Stomach smooth muscle (tissue), 2 donors: Measurements from ENCODE around the gene KIF26B.
A peak's percentile ranks its signal among the peaks of the same experiment; 100 is the strongest.

Source experiments
- H3K27ac ChIP-seq: one replicate; pipeline ENCODE4 v1.7.0; 2013; ENCODE audit warnings: mild to moderate bottlenecking, low read length, inconsistent platforms
- H3K27me3 ChIP-seq, 2 donors: one replicate each; pipeline ENCODE4 v1.7.0; 2013; ENCODE audit warnings: low read length in 2 of 2; ENCODE audit not compliant: insufficient read depth in 2 of 2, control insufficient read depth in 1 of 2
- H3K36me3 ChIP-seq, 2 donors: one replicate each; pipeline ENCODE4 v1.7.0; 2013; ENCODE audit warnings: low read length in 2 of 2; ENCODE audit not compliant: control insufficient read depth in 2 of 2, insufficient read depth in 2 of 2
- H3K4me1 ChIP-seq: one replicate; pipeline ENCODE4 v1.7.0; 2013; ENCODE audit warnings: low read length; ENCODE audit not compliant: control insufficient read depth, insufficient read depth
- H3K4me3 ChIP-seq, 2 donors: one replicate each; pipeline ENCODE4 v1.7.0; 2013; ENCODE audit warnings: low read length in 2 of 2
- H3K9ac ChIP-seq, 2 donors: one replicate each; pipeline ENCODE4 v1.7.0; 2013; ENCODE audit warnings: low read length in 2 of 2, mild to moderate bottlenecking in 1 of 2
- H3K9me3 ChIP-seq, 2 donors: one replicate each; pipeline ENCODE4 v1.7.0; 2013; ENCODE audit warnings: low read length in 2 of 2; ENCODE audit not compliant: control insufficient read depth in 2 of 2
- donor health status: healthy.
- donor health status: Pancreatic carcinoma.

KIF26B gene

DNA sequence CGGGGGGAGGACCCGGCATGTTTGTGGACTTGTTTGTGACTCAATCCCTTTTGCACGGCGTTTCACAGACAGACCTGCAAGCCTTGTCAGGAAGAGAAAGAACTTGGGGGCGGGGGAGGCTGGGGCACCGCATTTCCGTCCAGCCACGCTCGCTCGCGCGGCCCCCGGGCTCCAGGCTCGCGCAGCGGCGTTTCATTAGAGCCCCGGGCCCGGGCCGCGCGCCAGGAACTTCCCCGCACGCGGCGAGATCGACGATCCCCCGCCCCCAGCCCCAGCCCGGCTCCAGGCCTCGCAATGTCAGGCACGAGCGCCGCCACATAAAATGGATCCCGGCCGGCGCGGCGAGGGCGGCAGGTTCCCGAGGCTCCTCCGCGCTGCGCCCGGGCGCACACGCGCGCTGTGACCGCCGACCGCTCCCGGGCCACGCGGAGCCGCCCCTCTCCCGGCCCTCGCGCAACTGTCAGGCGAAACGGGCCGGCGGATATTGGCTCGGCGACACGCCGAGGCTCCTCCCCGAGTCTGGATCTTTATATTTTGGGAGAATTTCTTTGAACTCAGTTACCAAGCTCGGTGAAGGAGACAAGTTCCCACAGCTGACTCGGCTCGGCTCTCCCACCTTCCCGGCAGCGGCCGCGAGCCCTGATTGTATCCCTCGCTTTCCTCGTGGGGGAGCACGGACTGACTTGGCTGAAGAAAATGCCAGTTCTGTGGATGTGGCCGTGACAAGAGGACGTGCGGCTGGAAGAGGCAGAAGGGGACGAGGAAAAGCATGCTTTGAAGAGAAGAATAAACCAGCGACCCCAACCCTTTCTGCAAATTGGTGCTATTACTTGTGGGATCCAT lies at the start of gene KIF26B:
KIF26B (plus strand) TSS at position 557 of the 843 bp plus-strand sequence. CDS start 440 bp downstream, outside the sequence.
- Histone ChIP-seq H3K27me3 (peaks cover 16 to 42% of the 10 kb centered on the region in 2 donors), H3K27ac (no peak within 1 kb of the TSS), H3K9me3 (no peaks in the 10 kb centered on the region), H3K4me3 (peak within 1 kb of the TSS; percentile 76 to 78), H3K9ac (peak within 1 kb of the TSS in 1 of 2 donors; percentile 33), H3K36me3 (no peaks in the 10 kb centered on the region), H3K4me1 (peaks cover 40% of the 10 kb centered on the region)

DNA sequence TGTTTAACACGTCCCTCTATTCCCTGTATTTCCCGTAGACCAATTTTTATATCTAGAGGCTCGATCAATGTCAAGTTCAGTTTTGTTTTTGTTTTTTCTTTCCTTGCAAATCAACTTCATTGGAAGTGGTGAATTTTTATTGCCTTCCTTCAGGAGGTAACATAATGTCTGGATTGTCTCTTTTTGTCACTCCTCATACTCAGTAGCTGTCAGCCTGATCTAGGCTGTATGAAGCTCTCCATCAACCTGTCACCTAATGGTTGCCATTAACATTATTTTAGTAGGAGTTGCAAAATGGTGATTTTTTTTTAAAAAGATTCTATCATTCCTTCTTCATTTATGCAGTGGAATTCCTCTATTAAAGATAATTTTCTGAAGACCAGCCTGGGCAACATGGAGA lies 49.7 kb upstream of the KIF26B start:
- H3K27ac ChIP-seq, result no peak overlapping the region

DNA sequence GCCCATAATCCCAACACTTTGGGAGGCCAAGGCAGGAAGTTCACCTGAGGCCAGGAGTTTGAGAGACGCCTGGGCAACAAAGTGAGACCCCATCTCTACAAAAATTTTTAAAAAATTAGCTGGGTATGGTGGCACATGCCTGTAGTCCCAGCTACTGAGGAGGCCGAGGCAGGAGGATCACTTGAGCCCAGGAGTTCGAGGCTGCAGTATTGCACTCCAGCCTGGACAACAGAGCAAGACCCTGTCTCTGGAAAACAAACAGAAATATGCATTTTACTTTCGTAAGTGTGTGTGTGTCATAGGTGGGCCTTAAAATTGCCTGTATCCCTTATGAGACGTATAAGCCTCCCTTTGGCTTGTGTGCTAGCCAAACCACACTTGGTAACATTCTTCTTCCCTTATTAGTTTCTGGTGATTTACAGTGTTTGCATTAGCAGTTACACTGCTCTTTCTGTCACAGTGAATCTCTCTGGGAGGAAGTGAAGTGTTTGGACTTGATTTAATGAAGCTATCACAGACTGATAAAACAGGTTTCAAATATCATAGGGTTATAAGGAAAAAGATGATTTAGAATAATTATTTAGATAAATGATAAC lies 48.9 kb upstream of the KIF26B start:
- Histone ChIP-seq H3K4me1 (no peaks in the 10 kb centered on the region), H3K27me3 (no peaks in the 10 kb centered on the region), H3K9me3 (no peaks in the 10 kb centered on the region), H3K36me3 (no peaks in the 10 kb centered on the region), H3K9ac (no peak overlapping the region), H3K27ac (no peak overlapping the region), H3K4me3 (no peak overlapping the region)

More for the DNA sequence above, 49.7 kb upstream of the KIF26B start:
- Histone ChIP-seq H3K9me3 (no peaks in the 10 kb centered on the region), H3K27me3 (no peaks in the 10 kb centered on the region), H3K9ac (no peak overlapping the region), H3K4me1 (no peaks in the 10 kb centered on the region), H3K36me3 (no peaks in the 10 kb centered on the region), H3K4me3 (no peak overlapping the region)

DNA sequence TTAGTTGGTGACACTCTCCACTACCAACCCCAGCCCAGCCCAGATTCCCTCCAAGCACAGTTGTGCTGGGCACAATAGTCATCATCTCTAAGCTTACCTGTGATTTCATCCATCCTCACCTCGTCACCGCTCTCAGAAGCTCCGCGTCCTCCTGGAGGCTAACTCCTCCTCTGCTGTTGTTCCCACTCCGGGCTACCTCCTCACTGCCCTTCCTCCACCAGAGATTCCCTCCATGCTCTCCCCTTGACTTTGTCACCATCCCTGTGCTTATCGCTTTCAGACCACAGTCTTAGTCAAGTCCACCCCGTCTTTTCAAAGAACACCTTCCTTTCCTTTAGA lies 47.0 kb upstream of the KIF26B start:
- Histone ChIP-seq H3K4me1 (no peaks in the 10 kb centered on the region), H3K4me3 (no peak overlapping the region), H3K9me3 (no peaks in the 10 kb centered on the region), H3K9ac (no peak overlapping the region), H3K27ac (no peak overlapping the region), H3K27me3 (no peaks in the 10 kb centered on the region), H3K36me3 (no peaks in the 10 kb centered on the region)

DNA sequence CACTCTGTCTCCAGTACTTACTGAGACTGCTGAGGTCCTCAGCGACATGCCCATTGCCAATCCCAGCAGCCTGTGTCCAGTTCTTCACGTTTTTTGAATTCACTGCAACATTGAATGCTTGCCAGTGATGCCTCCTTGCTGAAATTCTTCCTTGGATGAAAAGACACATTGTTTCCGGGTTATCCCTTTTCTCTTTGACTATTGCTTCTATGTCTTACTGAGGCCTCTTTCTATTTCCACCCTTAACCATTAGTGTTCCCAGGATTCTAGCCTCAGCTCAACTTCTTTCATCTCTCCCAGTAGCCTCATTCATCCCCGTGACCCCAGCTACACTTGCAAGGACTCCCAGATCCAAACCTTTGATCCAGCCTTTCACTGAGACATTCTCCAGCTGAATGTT lies 46.5 kb upstream of the KIF26B start:
- Histone ChIP-seq H3K27me3 (no peaks in the 10 kb centered on the region), H3K4me1 (no peaks in the 10 kb centered on the region), H3K9ac (no peak overlapping the region), H3K4me3 (no peak overlapping the region), H3K36me3 (no peaks in the 10 kb centered on the region), H3K9me3 (no peaks in the 10 kb centered on the region), H3K27ac (no peak overlapping the region)

DNA sequence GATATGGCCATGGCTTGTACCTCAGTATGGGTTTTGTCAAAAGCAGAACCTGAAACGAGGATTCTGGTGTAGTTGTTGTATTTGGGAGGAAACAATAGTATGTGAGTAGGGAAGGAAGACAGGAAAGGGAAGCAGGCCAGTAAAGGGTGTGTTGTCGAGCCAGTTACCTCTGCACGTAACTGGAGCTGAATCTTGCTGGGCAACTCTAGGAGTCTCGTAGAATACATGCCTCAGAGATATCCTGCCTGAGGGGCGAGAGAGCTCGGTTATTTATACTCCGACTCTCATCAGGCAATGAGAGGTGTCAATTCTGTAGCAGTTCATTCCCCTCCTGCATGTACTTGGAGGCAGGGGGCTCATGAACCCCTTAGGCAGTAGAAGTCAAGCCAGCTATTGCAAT lies 45.9 kb upstream of the KIF26B start:
- no peak overlapping the region for H3K4me3 ChIP-seq
- no peaks in the 10 kb centered on the region for H3K36me3 ChIP-seq
- no peaks in the 10 kb centered on the region for H3K4me1 ChIP-seq
- H3K9me3 ChIP-seq, result no peaks in the 10 kb centered on the region
- H3K27me3 ChIP-seq, result no peaks in the 10 kb centered on the region
- H3K27ac ChIP-seq, result no peak overlapping the region
- no peak overlapping the region for H3K9ac ChIP-seq

DNA sequence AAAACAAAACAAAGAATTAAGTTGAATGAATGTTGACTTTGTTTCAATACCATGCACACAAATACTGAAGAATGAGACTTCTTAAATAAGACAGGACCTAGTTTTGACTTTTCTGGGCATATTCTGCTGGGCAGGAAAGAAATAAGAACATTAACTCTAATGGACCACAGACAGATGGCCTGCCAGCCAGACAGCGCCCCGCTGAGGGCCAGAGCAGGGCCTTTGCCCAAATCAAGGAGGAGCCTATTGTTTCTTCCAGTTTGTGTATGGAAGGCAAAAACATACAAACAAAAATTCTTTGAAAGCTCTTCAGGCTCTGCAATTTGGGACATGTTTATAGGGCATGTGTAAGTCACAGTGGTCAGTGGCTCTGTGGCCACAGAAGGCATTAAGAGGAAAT lies 44.4 kb upstream of the KIF26B start:
- Histone ChIP-seq H3K9ac (no peak overlapping the region), H3K27me3 (no peaks in the 10 kb centered on the region), H3K27ac (no peak overlapping the region), H3K36me3 (no peaks in the 10 kb centered on the region), H3K4me3 (no peak overlapping the region), H3K4me1 (no peaks in the 10 kb centered on the region), H3K9me3 (no peaks in the 10 kb centered on the region)

DNA sequence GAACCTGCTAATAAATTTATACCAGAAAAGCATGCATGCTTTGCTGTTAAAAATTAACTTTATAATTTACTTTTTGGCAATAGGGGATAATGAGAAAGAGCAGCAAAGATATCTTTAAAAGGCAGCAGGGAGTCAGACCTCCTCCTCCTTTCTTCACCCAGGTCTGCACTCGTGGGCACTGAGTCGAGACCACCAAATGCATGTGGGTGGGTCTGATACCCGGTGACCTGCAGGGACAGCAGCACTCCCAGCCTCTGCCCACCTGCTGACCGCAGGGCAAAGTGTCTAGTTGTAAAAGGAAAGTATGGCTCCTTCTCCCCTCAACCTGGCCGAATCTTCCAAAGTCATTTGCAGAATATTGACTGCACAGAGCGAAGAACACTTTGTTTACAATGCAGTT lies 43.7 kb upstream of the KIF26B start:
- Histone ChIP-seq H3K4me3 (no peak overlapping the region), H3K4me1 (no peaks in the 10 kb centered on the region), H3K27ac (no peak overlapping the region), H3K9ac (no peak overlapping the region), H3K27me3 (no peaks in the 10 kb centered on the region), H3K9me3 (no peaks in the 10 kb centered on the region), H3K36me3 (no peaks in the 10 kb centered on the region)

DNA sequence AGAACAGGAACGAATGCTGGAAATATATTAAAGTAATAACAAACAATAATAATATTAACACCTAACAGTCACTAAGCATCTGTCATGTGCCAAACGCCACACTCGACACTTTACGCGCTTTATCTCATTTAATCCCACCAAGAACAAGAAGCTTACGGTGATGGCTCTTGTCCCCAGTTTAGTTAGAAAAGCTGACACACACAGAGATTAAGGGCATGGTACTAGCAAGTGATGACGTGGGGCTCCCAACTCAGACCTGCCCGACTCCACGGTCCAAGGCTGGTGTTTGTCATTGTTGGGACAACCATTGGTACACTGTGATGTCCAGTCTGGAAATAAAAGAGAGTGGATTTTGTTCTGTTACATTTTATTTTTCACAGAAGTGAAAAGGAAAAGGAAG lies 41.1 kb upstream of the KIF26B start:
- Histone ChIP-seq H3K27me3 (no peaks in the 10 kb centered on the region), H3K36me3 (no peaks in the 10 kb centered on the region), H3K9me3 (no peaks in the 10 kb centered on the region), H3K9ac (no peak overlapping the region), H3K4me3 (no peak overlapping the region), H3K27ac (no peak overlapping the region), H3K4me1 (no peaks in the 10 kb centered on the region)

DNA sequence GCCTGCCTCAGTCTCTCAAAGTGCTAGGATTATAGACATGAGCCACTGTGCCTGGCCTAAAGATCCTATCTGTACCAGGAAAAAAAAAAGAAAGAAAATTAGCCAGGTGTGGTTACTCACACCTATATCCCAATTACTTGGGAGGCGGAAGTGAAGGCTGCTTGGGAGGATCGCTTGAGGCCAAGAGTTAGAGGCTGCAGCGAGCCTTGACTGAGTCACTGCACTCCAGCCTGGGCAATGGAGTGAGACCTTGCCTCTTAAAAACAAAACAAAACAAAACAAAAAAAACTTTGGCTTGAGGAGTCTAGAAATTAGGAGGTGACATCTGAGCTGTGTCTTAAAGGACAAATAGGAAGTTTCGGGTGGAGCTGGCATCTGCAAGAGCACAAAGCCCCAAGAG lies 38.7 kb upstream of the KIF26B start:
- Histone ChIP-seq H3K4me3 (no peak overlapping the region), H3K27me3 (no peaks in the 10 kb centered on the region), H3K4me1 (no peaks in the 10 kb centered on the region), H3K36me3 (no peaks in the 10 kb centered on the region), H3K27ac (no peak overlapping the region), H3K9ac (no peak overlapping the region), H3K9me3 (no peaks in the 10 kb centered on the region)

DNA sequence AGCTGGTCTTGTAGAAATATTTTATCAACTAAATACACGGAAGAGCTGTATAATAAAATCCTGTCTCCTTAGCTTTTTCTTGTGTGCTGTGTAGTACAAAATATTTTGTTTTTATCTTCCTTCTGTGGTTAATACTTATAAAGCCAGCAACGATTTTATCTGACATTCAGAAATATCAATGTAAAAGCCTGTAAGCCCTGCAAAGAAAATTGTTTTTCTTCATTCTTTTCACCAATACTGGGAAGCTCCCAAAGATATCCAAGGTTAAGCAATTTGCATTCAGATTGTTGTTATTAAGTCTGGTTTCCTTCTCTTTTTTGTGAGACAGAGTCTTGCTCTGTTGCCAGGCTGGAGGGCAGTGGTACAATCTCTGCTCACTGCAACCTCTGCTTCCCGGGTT lies 38.0 kb upstream of the KIF26B start:
- Histone ChIP-seq H3K27me3 (no peaks in the 10 kb centered on the region), H3K4me1 (no peaks in the 10 kb centered on the region), H3K36me3 (no peaks in the 10 kb centered on the region), H3K9ac (no peak overlapping the region), H3K4me3 (no peak overlapping the region), H3K27ac (no peak overlapping the region), H3K9me3 (no peaks in the 10 kb centered on the region)
